Activated CD4-positive, CD25-positive, alpha-beta regulatory T cell treated with anti-CD3 and anti-CD28 coated beads, Interleukin-2, amount 50 U/mL, for 24 hours (primary cell): ENCODE results near the gene TPH2.

Source experiments
- ATAC-seq, 2 donors: fragments of 150-1000 bp; cut with Tn5 transposase; one replicate each; pipeline ENCODE4 v1.10.0; 2021; ENCODE audit warnings: mild to moderate bottlenecking in 1 of 2, moderate library complexity in 1 of 2

The TPH2 gene

DNA sequence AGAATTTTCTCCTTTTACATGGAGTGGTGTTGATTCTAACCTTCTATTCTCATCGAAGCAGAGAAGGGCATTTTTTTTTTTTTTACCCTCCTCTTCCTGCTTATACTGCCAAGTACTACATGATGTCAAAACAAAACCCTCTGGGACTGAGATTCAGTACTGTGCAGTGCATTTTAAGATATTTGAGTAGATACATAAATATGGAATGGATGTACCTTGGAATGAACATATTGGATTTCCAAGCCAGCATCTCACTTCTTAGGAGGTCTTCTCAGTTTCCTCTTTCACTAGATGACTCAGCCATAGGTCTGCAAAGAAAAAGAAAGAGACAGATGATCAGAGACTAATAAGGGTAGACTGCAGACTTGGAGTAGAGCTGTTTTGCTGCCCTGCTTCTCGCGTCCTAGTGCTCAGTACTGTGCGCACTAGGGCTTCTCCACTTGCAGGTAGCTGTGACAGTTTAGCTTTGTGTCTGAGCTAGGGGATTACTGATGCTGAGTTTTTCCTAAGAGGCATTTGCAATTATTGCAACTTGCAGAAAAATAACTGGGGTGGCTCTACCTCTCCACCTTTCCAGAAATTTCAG lies 20.4 kb downstream of the TPH2 start:
- no peak for ATAC-seq

DNA sequence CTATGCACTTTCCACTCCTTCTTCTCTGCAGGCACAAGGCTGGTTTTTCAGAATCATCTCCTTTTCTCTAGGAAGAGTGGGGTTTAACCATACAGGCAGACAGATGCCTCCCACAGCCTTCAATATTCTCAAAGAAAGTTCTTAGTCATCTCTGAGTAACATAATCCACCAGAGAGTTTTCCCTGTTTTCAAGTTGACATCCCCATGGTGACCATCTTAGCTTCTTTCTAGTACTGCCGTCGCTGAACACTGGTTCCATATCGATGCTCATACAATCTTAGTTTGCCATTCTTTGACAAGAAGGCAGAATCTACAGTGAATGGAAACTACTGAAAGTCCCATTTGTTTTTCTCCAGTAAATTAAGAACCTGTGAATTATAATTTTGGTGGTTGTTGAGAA lies 28.6 kb downstream of the TPH2 start:
- no peak for ATAC-seq

DNA sequence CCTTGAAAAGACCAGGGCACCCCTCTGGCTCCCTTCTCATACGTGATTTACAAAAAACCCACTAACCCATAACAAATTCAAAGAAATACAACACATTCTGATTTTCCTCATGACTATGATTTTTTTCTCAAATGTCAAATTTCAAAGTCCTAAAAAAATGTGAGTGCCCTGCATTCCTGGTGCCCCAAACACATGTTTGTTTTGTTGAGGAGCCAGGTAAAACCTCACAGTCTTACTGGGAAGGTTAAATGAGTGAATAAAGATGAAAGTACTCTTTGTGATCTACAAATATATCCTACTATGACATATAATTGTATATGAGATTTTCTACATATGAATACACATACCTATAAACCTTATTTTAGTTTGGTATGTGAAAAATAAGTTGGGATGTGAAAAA lies 30.7 kb downstream of the TPH2 start:
- ATAC-seq = no peak

DNA sequence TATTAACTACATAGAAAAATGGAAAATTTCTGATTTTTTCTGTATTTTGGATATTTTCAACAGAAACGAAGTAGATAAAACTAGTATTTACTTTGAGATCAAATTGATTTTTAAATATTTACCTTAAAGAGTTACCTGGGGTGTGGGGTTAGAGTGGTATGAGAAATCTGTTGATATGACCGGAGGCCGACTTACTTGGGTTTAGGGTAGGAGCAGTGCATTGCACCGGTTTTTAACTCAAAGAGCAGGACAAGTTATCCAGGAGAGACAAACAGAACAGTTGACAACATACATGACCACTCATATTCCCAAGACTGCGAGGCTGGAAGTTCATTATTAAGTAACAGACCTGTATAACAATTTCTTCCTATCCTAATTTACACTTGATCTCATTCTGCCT lies 31.4 kb downstream of the TPH2 start:
- ATAC-seq = no peak

- no peak for ATAC-seq
Measured at GRCh38 chr12:71972441-71973074, 33.9 kb downstream of the TPH2 start.

- ATAC-seq = no peak
Measured at GRCh38 chr12:71973687-71974086, 35.0 kb downstream of the TPH2 start.

DNA sequence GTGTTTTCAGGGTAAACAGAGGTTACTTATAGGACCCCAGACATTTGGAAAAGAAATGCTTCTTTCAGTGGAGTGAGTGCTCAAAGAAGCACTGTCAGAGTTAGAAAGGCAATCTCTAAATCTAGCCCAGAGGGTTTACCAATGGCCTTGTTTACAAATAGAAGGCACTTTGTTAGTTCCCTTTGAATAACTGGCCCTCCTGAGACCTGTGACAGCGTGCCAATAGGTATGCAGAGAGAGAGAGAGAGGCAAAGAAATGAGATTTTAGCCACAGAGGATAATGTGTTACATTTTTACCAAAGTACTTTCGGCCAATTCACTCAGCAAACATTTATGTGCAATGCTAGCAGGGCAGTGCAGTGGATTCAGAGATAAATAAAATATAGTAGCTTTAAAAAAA lies 41.9 kb downstream of the TPH2 start:
- ATAC-seq = no peak

DNA sequence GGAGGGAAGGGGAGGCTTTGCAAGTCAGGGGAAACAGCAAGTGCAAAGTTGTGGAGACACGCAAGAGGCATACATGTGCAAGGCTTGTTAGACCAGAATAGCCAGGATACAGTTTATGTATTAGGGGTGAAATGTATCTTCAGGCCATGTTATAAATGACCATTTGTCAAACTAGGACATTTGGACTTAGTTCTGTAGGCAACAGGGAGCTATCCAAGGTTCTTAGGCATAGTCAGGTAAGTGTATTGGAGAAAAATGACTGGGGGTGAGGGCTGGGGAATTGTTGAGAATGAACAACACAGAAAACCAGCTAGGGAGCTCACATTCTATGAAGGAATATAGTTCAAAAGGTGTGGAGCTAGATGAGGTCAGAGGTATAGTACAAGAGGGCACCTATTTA lies 42.5 kb downstream of the TPH2 start:
- no peak for ATAC-seq

- no peak for ATAC-seq
Measured at GRCh38 chr12:71994715-71995114, 56.1 kb downstream of the TPH2 start.

GRCh38 chr12:71999795-72000194 lies 61.1 kb downstream of the TPH2 start:
- peak; percentile 41 to 64 for ATAC-seq

- no peak for ATAC-seq
Measured at GRCh38 chr12:72000969-72001648, 62.5 kb downstream of the TPH2 start.

- no peak for ATAC-seq
Measured at GRCh38 chr12:72006766-72007165, 68.1 kb downstream of the TPH2 start.

- no peak for ATAC-seq
Measured at GRCh38 chr12:72010356-72010755, 71.7 kb downstream of the TPH2 start.

DNA sequence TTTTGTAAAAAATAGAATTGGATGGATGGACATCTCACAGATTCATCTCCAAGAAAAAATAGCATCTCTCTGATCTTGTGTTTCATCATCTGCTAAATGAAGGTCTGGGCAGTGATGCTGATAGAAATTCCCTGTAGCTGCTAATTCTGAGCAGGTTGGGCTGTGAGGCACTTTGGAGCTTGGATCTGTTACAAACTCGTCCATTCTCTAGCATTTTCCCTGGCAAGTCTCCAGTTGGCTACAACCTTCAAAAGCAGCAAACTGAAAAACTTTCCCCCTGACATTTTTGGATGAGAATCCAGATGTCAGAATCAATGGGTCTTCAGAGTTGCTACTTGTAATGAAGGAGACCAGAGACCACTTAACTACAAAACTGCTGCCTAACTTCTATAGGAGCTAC lies 72.7 kb downstream of the TPH2 start:
- no peak for ATAC-seq

- ATAC-seq = no peak
Measured at GRCh38 chr12:72012874-72013273, 74.2 kb downstream of the TPH2 start.

DNA sequence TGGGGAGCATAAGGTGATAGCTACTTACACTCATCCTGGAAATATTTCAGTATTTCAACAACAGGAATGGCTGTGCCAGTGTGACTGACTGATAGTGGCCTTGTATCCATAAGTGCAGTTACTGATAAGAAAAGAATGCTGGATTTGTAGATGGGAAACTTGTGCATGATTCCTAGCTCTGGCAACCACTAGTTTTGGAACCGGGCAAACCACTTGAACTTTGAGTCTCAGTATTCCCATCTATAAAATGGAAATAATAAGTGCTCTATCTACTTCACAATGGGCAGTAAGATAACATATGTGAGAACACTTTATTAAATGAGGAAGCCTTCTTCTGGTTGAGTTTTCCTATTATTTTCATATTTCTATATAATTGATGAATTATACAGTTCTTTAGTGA lies 77.2 kb downstream of the TPH2 start:
- ATAC-seq = no peak

DNA sequence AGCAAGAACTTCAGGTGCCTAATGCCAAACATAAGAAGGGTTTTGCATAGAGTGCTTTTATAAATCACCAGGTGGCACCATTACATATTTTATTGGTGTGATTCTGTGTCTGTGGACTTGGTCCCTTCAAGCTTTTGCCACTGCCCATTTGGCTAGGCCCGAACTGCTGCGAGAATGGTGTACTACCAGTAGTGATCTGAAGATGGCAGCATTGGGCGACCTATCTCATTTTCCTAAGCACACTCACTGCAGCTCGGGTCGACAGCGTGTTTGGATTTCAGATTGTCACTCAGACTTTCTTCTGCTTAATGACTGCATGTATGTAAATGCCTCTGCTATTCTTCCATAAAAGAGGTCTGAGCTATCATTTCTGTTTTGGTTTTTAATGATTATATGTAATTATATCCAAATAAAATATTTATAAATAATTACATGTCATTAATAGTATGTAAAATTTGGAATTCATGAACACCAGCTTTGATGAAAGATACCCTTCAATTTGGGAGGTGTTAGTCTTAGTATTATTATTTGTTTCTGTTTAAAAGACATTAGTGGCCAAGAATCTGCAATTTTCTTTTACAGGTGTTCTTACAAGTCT lies 78.5 kb downstream of the TPH2 start:
- peak; percentile 68 to 84 for ATAC-seq

DNA sequence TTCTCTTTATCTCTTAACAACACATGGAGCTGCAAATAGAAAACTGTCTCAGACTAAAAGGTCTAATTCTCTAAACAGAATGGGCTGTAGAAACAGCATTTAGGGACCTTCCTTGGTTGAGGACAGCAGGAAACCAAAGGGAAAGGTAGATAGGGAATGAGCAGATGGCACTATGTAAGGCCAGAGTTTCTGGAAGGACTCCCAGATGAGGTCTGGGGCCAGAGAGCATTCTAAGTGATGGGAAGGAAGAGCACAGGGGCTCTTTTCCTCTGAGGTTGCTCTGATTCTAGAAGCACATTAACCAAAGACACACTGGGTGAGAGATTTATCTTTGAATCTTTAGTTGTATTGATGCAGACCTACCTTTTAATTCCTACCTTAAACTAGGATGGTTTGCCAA lies 79.4 kb downstream of the TPH2 start:
- no peak for ATAC-seq

- no peak for ATAC-seq
Measured at GRCh38 chr12:72024613-72025012, 86.0 kb downstream of the TPH2 start.

DNA sequence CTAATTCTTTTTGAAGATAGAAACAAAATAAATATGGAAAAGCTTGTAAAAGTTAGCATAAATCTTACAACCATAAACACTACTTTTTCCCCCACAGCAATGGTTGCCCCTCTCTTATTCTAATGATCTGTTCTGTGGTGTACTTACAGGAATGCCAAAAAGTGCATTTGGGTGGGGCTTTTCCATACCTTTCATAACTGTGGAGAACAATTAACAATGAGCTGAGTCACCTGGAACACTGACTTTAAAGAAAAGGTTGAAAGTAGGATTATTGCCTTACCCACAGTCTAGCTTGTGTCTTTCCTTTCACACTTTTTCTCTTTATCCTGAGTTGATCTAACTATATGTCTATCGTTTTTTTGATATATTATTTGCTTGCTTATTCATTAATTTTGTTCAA lies 86.9 kb downstream of the TPH2 start:
- no peak for ATAC-seq

DNA sequence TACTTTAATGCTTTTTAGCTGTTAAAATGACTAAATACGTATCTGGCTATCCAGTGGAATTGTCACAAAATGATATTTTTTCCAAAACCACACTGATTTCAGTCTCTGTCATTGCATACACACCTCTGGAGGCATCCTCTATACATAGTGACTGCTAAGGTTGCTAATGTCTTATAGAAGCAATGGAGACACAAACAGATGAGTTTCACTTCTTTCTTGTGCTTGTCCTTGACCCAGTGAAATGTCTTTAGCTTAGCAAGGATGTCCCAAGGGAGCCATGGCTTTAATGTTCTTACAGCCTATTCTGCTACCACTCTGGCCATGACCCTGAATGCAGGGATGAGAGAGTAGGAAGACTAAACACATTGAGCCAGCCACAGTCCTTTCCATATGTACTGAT lies 90.3 kb downstream of the TPH2 start:
- no peak for ATAC-seq

GRCh38 chr12:72030277-72030676 lies 91.6 kb downstream of the TPH2 start:
- ATAC-seq = no peak

GRCh38 chr12:72031066-72031465 lies 92.4 kb downstream of the TPH2 start:
- ATAC-seq = no peak

DNA sequence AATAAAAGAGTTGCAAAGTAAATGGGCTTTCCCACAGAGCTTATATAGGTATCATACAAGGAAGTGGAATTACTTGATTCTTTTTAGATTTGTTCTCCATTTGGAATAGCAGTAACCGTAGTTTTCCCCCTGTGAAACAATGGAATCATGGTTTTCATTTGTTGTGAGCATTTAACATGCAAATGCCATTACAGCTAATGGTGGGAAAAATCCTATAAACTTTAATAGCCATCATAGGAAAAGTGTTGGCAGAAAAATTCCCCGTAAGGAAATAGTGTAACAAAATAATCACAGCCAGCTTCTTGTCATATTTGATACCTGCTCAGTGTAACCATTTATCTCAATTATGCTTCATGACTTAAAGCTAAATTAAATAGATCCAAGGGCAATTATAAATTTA lies 95.3 kb downstream of the TPH2 start:
- no peak for ATAC-seq
